Thyroid gland (tissue), 4 donors: ENCODE measurements around the gene NKD1.

ENCODE experiments used
- POLR2A ChIP-seq, 2 donors: fragments of 450-650 bp; IDR thresholded peaks; one replicate each; pipeline ENCODE4 v1.6.1; 2017; ENCODE audit warnings: antibody characterized with exemption in 2 of 2, mild to moderate bottlenecking in 2 of 2, moderate library complexity in 1 of 2
- TF ChIP-seq, protein P1 (sequence below), 6 experiments: fragments of 200-600 bp in 3 of 6; fragments of 450-650 bp in 3 of 6; sonication (generic) in 3 of 6; IDR thresholded peaks; one replicate each; pipeline ENCODE4 v1.5.1; 2016 to 2019; ENCODE audit warnings: antibody characterized with exemption in 6 of 6, mild to moderate bottlenecking in 2 of 6, inconsistent platforms in 1 of 6, moderate library complexity in 1 of 6

DNA sequence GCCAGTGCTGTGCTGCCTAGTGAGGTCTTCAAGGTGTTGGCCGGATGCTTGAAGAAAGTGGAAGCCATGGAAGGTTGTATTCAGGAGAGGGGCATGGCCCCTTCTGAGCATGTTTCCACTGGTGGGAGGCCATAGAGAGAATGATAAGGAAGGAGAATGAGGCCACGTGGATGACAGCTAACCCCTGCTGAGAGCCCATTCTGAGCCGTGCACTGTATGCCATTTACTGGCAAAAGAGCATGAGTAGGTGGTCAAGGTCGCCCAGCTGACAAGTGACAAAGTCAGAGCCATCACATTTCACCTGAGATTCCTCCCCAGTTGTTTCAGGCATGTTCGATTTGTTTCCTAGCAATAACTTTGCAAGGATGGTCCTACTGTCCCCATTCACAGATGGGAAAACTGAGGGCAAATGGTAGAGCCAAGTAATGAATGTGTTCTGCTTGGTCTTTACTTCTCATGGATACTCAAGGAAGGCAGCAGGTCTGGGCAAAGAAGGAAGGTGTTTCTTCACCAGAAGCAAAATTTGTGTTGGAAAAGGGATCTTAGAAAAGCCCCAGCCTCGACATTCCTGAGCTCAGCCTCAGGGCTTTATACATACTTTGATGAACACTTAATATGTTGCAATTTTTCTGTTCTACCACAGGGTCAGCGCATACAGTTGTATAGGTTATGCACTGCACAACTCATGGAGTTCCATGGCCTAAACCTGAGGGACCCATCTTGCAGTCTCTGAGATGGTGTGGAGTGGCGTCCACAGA is 10.5 kb upstream of the NKD1 start:
- TF ChIP-seq POLR2A (IDR thresholded peaks at IDR 0.05): no peak
- TF ChIP-seq, protein P1, sequence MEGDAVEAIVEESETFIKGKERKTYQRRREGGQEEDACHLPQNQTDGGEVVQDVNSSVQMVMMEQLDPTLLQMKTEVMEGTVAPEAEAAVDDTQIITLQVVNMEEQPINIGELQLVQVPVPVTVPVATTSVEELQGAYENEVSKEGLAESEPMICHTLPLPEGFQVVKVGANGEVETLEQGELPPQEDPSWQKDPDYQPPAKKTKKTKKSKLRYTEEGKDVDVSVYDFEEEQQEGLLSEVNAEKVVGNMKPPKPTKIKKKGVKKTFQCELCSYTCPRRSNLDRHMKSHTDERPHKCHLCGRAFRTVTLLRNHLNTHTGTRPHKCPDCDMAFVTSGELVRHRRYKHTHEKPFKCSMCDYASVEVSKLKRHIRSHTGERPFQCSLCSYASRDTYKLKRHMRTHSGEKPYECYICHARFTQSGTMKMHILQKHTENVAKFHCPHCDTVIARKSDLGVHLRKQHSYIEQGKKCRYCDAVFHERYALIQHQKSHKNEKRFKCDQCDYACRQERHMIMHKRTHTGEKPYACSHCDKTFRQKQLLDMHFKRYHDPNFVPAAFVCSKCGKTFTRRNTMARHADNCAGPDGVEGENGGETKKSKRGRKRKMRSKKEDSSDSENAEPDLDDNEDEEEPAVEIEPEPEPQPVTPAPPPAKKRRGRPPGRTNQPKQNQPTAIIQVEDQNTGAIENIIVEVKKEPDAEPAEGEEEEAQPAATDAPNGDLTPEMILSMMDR (IDR thresholded peaks at IDR 0.05): no peak
